GM19452 (cell line): Measurements from ENCODE around the gene SRRM5.
"Not testable (repeated sequence)": the region's sequence is repeated elsewhere in the genome, so short reads cannot be mapped to it uniquely, and the experiment has no call there.

ENCODE experiments used
- ATAC-seq: cut with Tn5 transposase; IDR thresholded peaks from one replicate; pipeline ENCODE4 v1.9.1; 2021; ENCODE audit not compliant: unreplicated experiment

Gene SRRM5

GRCh38 chr19:43589678-43590077 lies 22.2 kb upstream of the SRRM5 start:
- no peak for ATAC-seq

- no peak for ATAC-seq
Measured at GRCh38 chr19:43591904-43592772, 19.8 kb upstream of the SRRM5 start.

- no peak for ATAC-seq
Measured at GRCh38 chr19:43592800-43593350, 19.0 kb upstream of the SRRM5 start.

GRCh38 chr19:43594081-43594697 lies 17.7 kb upstream of the SRRM5 start:
- no peak for ATAC-seq

GRCh38 chr19:43594710-43595604 lies 16.9 kb upstream of the SRRM5 start:
- ATAC-seq, result peak; percentile 36

GRCh38 chr19:43595605-43595998 lies 16.3 kb upstream of the SRRM5 start:
- peak; percentile 9 for ATAC-seq

- peak; percentile 85 for ATAC-seq
Measured at GRCh38 chr19:43595999-43596841, 15.7 kb upstream of the SRRM5 start, which contains the start of the genes IRGQ and ZNF576. IRGQ (minus strand) TSS chr19:43596134; CDS start chr19:43595338, 796 bp downstream. ZNF576 (plus strand) TSS chr19:43596595; CDS start chr19:43597109, 514 bp downstream.

GRCh38 chr19:43596842-43597461 lies 14.9 kb upstream of the SRRM5 start:
- ATAC-seq, result no peak

- ATAC-seq, result no peak
Measured at GRCh38 chr19:43597876-43598275, 14.0 kb upstream of the SRRM5 start.

- no peak for ATAC-seq
Measured at GRCh38 chr19:43598445-43599240, 13.2 kb upstream of the SRRM5 start.

GRCh38 chr19:43599635-43600295 lies 12.1 kb upstream of the SRRM5 start:
- no peak for ATAC-seq

- not testable (repeated sequence) for ATAC-seq
Measured at GRCh38 chr19:43600326-43600725, 11.6 kb upstream of the SRRM5 start.

- ATAC-seq, result no peak
Measured at GRCh38 chr19:43605875-43606568, 5.9 kb upstream of the SRRM5 start.

GRCh38 chr19:43606569-43607229 lies 5.2 kb upstream of the SRRM5 start:
- ATAC-seq, result no peak

- no peak for ATAC-seq
Measured at GRCh38 chr19:43607238-43608205, 4.4 kb upstream of the SRRM5 start.

- no peak for ATAC-seq
Measured at GRCh38 chr19:43609872-43610271, 2.0 kb upstream of the SRRM5 start.
